Esophagus muscularis mucosa (tissue), 3 donors: ENCODE data around the gene TIAL1.

Source experiments
- CTCF ChIP-seq, 3 experiments: fragments of 200-600 bp in 2 of 3; fragments of 450-650 bp in 1 of 3; sonication (generic) in 2 of 3; IDR thresholded peaks; one replicate each; pipeline ENCODE4 v1.5.1; 2017 to 2019; ENCODE audit warnings: antibody characterized with exemption in 3 of 3, mild to moderate bottlenecking in 2 of 3, moderate library complexity in 1 of 3
- POLR2A ChIP-seq: fragments of 450-650 bp; IDR thresholded peaks from one replicate; pipeline ENCODE4 v1.6.1; 2017; ENCODE audit warnings: antibody characterized with exemption, moderate library complexity, mild to moderate bottlenecking, low read depth
- POLR2AphosphoS5 ChIP-seq, 2 donors: sonication (generic); formaldehyde crosslinking; IDR thresholded peaks; one replicate each; pipeline ENCODE4 v1.6.1; 2017; ENCODE audit warnings: antibody characterized with exemption in 2 of 2

DNA sequence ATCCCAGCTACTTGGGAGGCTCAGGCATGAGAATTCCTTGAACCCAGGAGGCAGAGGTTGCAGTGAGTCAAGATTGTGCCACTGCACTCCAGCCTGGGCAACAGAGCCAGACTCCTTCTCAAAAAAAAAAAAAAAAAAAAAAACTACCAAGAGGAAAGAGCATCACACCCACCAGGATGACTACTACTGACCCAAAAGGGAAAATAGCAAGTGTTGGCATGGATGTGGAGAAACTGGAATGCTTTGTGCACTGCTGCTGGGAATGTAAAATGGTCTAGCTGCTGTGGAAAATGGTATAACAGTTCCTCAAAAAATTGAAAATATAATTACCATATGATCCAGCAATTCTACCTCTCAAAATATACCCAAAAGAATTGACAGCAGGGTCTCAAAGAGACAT is 7.7 kb upstream of the TIAL1 start:
- no peak for TF ChIP-seq POLR2A
- TF ChIP-seq CTCF (IDR thresholded peaks at IDR 0.05): no peak
- no peak for TF ChIP-seq POLR2AphosphoS5 (IDR thresholded peaks at IDR 0.05)
